ENCODE measurements around the gene PLXNA2. TPM values are rescaled to one million over a fixed set of nuclear protein-coding genes. Genes with fewer than 3 reads are reported as not detected.

The PLXNA2 gene
- total RNA-seq, 4 donors from 2014 or later = 19.8 to 41.6 (median 27.9) TPM

DNA sequence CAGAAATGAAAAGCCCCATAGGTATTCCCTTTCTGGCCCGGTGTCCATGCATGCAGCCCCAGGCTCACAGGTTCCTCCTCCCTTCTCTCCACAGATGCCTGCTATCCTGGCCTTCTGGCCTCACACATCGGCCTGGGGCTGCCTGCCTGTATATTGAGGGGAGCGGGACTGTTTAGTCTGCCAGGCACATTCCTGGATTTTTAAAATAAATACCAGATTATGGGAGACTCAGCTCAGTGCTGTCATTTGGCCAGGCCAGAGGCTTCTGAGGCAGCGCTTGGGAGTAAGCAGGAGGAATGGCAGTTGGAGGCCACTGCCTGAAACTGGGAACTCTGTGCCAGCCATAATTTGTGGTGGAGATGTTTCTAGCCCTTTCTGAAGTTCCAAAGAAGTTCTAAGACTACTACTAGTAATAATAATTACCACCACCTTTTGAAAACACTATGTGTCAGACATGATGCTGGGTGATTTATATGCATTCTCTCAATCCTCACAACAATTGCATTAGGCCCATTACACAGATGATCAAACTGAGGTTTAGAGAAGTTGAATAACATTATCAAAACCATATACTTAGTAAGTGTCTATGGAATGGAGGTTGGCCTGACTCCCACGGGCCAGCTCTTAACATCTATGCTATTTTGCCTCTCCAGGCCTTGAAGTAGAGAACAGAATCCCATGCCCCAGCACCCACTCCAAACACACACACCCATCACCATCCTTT lies 107.6 kb downstream of the PLXNA2 start:
- Histone ChIP-seq H3K4me3 (no peak overlapping the region), H3K27me3 (no peaks in the 10 kb centered on the region), H3K36me3 (peaks cover 0 to 50% (median 11%) of the 10 kb centered on the region in 4 donors), H3K4me1 (peaks cover 14 to 69% (median 59%) of the 10 kb centered on the region in 4 donors), H3K9me3 (no peaks in the 10 kb centered on the region), H3K27ac (replicated peaks in 1 of 4) (peak overlapping the region in 3 of 4 donors; percentile 29 to 40 (median 34))
- 52% methylated on average over 5 of the region's 5 CpGs for WGBS
- intact Hi-C loops (cut with DNase I) = no loop called here
- no peak for DNase-seq (ENCODE audit: extremely low spot score)
- no peak for TF ChIP-seq CTCF (IDR thresholded peaks at IDR 0.05)
- TF ChIP-seq POLR2AphosphoS5 (IDR thresholded peaks at IDR 0.05) = no peak
- no peak for TF ChIP-seq EP300 (IDR thresholded peaks at IDR 0.05)
- TF ChIP-seq POLR2A (IDR thresholded peaks at IDR 0.05; ENCODE audit: low read depth) = no peak

DNA sequence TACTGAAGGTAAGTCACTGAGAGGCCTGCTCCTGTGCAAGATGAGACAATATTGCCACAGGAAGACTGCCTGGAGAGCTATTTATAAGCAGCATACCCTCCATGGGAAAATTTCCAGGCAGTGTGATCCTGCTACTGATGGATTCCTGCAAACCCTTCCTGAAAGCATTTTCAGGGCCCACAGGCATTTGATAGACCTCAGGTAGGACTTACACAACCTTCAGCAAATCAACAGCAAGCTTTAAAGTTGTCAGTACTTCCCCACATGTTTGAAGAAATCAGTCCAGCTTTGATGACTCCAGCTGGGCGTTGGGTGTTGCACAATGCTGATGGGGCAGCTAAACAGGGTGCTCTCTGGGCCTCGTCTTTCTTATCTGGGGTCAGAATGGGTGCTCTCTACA lies 108.8 kb downstream of the PLXNA2 start:
- DNase-seq (ENCODE audit: extremely low spot score) = no peak
- H3K27me3 ChIP-seq = no peaks in the 10 kb centered on the region
- no peaks in the 10 kb centered on the region for H3K9me3 ChIP-seq
- H3K4me3 ChIP-seq = no peak overlapping the region
- peaks cover 14 to 65% (median 56%) of the 10 kb centered on the region in 4 donors for H3K4me1 ChIP-seq
- peaks cover 0 to 37% (median 7%) of the 10 kb centered on the region in 4 donors for H3K36me3 ChIP-seq
- H3K27ac ChIP-seq (replicated peaks in 1 of 4) = peak overlapping the region in 1 of 4 donors; percentile 27
- TF ChIP-seq CTCF (IDR thresholded peaks at IDR 0.05) (no peak), POLR2A (IDR thresholded peaks at IDR 0.05; ENCODE audit: low read depth) (no peak), POLR2AphosphoS5 (IDR thresholded peaks at IDR 0.05) (no peak)
- intact Hi-C loops (cut with DNase I) = no loop called here
- 80% methylated on average over 1 of the region's 2 CpGs for WGBS

DNA sequence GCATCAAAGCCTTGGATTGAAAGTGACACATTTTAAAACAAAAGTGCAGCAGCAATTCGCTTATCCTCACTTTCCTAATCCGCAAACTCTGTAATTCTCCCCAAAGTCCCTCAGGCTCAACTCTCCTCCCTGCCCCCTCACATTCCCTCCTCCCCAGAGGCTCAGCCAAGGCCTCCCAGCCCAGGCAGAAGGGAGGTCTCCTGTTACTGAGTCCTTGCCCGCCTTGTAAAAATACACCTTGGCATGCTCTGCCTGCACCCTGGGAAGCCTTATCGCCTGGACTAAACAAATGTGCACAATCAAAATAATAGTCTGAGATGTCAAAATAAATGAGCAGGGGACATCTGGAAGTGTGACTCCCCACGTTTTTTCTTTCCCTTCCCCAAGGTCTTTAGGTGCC lies 109.7 kb downstream of the PLXNA2 start:
- no peak for DNase-seq (ENCODE audit: extremely low spot score)
- peaks cover 0 to 28% (median 2%) of the 10 kb centered on the region in 4 donors for H3K36me3 ChIP-seq
- no peak overlapping the region for H3K4me3 ChIP-seq
- intact Hi-C loops (cut with DNase I) = no loop called here
- H3K9me3 ChIP-seq = no peaks in the 10 kb centered on the region
- no peak for TF ChIP-seq CTCF (IDR thresholded peaks at IDR 0.05)
- TF ChIP-seq EP300 (IDR thresholded peaks at IDR 0.05) = no peak
- TF ChIP-seq POLR2AphosphoS5 (IDR thresholded peaks at IDR 0.05) = no peak
- no peak for TF ChIP-seq POLR2A (IDR thresholded peaks at IDR 0.05; ENCODE audit: low read depth)
- H3K4me1 ChIP-seq = peaks cover 14 to 66% (median 56%) of the 10 kb centered on the region in 4 donors
- H3K27ac ChIP-seq (replicated peaks in 1 of 4) = no peak overlapping the region
- H3K27me3 ChIP-seq = no peaks in the 10 kb centered on the region
- WGBS = 60% methylated on average over 5 of the region's 5 CpGs

GRCh38 chr1:208133355-208133754 lies 110.8 kb downstream of the PLXNA2 start:
- Histone ChIP-seq H3K4me1 (peaks cover 14 to 77% (median 60%) of the 10 kb centered on the region in 4 donors), H3K36me3 (peaks cover 0 to 18% (median 0%) of the 10 kb centered on the region in 4 donors), H3K27me3 (no peaks in the 10 kb centered on the region), H3K27ac (replicated peaks in 1 of 4) (no peak overlapping the region), H3K4me3 (no peak overlapping the region), H3K9me3 (no peaks in the 10 kb centered on the region)
- intact Hi-C loops (cut with DNase I) = loop anchor here (2.0 kb wide), 1 partner anchor 111 kb away; the partner anchor contains the start of gene PLXNA2
- TF ChIP-seq POLR2AphosphoS5 (IDR thresholded peaks at IDR 0.05) (no peak), CTCF (IDR thresholded peaks at IDR 0.05) (no peak), POLR2A (IDR thresholded peaks at IDR 0.05; ENCODE audit: low read depth) (no peak), EP300 (IDR thresholded peaks at IDR 0.05) (no peak)
- DNase-seq (ENCODE audit: extremely low spot score) = no peak
- 84% methylated on average over 2 of the region's 2 CpGs for WGBS
